NT2/D1 (cell line): ENCODE measurements around the gene IFNA5.

Source experiments
- SUZ12 ChIP-seq: IDR thresholded peaks from 2 replicates; pipeline ENCODE4 v1.6.1; 2011; ENCODE audit not compliant: insufficient read length, insufficient read depth; ENCODE audit errors: extremely low read depth
- YY1 ChIP-seq: IDR thresholded peaks from 2 replicates; pipeline ENCODE4 v1.6.1; 2011; ENCODE audit not compliant: insufficient read length, insufficient read depth
- ZNF274 ChIP-seq: IDR thresholded peaks from 2 replicates; pipeline ENCODE4 v1.6.1; 2011; ENCODE audit warnings: mild to moderate bottlenecking, low read depth, low read length

DNA sequence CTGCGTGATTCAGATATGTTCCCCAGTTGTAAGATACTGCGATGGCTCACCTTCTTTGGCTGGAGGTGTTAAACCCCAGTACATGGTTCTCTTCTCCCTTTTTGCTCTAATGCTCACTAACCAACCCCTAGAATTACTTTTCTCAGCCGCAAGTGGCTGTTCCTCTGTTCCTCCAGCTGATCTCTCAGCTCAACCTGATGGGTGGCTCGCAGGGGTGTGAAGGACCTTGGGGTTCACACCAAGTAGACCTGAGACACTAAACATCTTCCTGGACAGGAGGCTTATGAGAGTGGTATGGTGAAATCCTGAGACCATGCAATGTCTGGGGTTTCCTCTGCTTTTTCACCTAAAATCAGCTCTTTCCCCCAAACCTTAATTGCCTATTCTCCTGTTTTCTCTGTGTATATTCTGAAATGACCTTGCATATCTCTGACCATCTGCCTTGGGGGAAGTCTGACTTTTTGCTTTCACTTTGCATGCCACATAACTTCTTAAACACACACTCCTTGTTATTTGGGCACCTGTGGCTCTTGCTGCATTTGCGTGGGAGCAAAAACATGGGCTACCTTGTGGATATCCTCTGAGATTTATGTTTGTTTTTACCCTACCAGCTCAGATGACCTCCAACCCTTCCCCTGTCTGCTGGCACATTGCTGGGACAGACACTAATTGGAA lies 49.4 kb downstream of the IFNA5 start:
- TF ChIP-seq ZNF274 (no peak), YY1 (no peak), SUZ12 (no peak)
